ENCODE results near the gene NPEPL1. TPM values are rescaled to one million over a fixed set of nuclear protein-coding genes. Genes with fewer than 3 reads are reported as not detected.

Gene NPEPL1
- total and polyA plus RNA-seq, 2 of the 8 experiments (the other 6 are each of a cell fraction or from before 2014, with no cell fraction given): 12.4 to 26.8 TPM

GRCh38 chr20:58702161-58702510 lies 9.5 kb downstream of the NPEPL1 start (continued):
- TF ChIP-seq, protein P1, sequence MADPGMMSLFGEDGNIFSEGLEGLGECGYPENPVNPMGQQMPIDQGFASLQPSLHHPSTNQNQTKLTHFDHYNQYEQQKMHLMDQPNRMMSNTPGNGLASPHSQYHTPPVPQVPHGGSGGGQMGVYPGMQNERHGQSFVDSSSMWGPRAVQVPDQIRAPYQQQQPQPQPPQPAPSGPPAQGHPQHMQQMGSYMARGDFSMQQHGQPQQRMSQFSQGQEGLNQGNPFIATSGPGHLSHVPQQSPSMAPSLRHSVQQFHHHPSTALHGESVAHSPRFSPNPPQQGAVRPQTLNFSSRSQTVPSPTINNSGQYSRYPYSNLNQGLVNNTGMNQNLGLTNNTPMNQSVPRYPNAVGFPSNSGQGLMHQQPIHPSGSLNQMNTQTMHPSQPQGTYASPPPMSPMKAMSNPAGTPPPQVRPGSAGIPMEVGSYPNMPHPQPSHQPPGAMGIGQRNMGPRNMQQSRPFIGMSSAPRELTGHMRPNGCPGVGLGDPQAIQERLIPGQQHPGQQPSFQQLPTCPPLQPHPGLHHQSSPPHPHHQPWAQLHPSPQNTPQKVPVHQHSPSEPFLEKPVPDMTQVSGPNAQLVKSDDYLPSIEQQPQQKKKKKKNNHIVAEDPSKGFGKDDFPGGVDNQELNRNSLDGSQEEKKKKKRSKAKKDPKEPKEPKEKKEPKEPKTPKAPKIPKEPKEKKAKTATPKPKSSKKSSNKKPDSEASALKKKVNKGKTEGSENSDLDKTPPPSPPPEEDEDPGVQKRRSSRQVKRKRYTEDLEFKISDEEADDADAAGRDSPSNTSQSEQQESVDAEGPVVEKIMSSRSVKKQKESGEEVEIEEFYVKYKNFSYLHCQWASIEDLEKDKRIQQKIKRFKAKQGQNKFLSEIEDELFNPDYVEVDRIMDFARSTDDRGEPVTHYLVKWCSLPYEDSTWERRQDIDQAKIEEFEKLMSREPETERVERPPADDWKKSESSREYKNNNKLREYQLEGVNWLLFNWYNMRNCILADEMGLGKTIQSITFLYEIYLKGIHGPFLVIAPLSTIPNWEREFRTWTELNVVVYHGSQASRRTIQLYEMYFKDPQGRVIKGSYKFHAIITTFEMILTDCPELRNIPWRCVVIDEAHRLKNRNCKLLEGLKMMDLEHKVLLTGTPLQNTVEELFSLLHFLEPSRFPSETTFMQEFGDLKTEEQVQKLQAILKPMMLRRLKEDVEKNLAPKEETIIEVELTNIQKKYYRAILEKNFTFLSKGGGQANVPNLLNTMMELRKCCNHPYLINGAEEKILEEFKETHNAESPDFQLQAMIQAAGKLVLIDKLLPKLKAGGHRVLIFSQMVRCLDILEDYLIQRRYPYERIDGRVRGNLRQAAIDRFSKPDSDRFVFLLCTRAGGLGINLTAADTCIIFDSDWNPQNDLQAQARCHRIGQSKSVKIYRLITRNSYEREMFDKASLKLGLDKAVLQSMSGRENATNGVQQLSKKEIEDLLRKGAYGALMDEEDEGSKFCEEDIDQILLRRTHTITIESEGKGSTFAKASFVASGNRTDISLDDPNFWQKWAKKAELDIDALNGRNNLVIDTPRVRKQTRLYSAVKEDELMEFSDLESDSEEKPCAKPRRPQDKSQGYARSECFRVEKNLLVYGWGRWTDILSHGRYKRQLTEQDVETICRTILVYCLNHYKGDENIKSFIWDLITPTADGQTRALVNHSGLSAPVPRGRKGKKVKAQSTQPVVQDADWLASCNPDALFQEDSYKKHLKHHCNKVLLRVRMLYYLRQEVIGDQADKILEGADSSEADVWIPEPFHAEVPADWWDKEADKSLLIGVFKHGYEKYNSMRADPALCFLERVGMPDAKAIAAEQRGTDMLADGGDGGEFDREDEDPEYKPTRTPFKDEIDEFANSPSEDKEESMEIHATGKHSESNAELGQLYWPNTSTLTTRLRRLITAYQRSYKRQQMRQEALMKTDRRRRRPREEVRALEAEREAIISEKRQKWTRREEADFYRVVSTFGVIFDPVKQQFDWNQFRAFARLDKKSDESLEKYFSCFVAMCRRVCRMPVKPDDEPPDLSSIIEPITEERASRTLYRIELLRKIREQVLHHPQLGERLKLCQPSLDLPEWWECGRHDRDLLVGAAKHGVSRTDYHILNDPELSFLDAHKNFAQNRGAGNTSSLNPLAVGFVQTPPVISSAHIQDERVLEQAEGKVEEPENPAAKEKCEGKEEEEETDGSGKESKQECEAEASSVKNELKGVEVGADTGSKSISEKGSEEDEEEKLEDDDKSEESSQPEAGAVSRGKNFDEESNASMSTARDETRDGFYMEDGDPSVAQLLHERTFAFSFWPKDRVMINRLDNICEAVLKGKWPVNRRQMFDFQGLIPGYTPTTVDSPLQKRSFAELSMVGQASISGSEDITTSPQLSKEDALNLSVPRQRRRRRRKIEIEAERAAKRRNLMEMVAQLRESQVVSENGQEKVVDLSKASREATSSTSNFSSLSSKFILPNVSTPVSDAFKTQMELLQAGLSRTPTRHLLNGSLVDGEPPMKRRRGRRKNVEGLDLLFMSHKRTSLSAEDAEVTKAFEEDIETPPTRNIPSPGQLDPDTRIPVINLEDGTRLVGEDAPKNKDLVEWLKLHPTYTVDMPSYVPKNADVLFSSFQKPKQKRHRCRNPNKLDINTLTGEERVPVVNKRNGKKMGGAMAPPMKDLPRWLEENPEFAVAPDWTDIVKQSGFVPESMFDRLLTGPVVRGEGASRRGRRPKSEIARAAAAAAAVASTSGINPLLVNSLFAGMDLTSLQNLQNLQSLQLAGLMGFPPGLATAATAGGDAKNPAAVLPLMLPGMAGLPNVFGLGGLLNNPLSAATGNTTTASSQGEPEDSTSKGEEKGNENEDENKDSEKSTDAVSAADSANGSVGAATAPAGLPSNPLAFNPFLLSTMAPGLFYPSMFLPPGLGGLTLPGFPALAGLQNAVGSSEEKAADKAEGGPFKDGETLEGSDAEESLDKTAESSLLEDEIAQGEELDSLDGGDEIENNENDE (IDR thresholded peaks at IDR 0.05; ENCODE audit: insufficient replicate concordance, low read length): no peak
- TF ChIP-seq SIX5 (IDR thresholded peaks at IDR 0.05; ENCODE audit: low read depth, low read length) (no peak), SRF (IDR thresholded peaks at IDR 0.05; ENCODE audit: low read depth, low read length) (no peak), RNF2 (IDR thresholded peaks at IDR 0.05; ENCODE audit: borderline replicate concordance, low read depth, low read length, missing control alignments, poor library complexity, severe bottlenecking) (no peak), KDM1A (IDR thresholded peaks at IDR 0.05; ENCODE audit: borderline replicate concordance, low read length) (no peak), SP1 (IDR thresholded peaks at IDR 0.05; ENCODE audit: low read depth, low read length) (no peak), CBX8 (IDR thresholded peaks at IDR 0.05; ENCODE audit: borderline replicate concordance, low read depth, low read length) (no peak), RXRA (IDR thresholded peaks at IDR 0.05; ENCODE audit: insufficient read depth, low read depth, low read length) (no peak), POU5F1 (IDR thresholded peaks at IDR 0.05; ENCODE audit: low read depth, low read length) (no peak), POLR2A (IDR thresholded peaks at IDR 0.05; ENCODE audit: control extremely low read depth in 1 of 2, low read depth in 2 of 2, low read length in 2 of 2) (no peak), FOSL1 (IDR thresholded peaks at IDR 0.05; ENCODE audit: insufficient read depth, low read depth, low read length) (no peak)
- TF ChIP-seq, protein P2, sequence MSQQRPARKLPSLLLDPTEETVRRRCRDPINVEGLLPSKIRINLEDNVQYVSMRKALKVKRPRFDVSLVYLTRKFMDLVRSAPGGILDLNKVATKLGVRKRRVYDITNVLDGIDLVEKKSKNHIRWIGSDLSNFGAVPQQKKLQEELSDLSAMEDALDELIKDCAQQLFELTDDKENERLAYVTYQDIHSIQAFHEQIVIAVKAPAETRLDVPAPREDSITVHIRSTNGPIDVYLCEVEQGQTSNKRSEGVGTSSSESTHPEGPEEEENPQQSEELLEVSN (IDR thresholded peaks at IDR 0.05): no peak

All from H1 (cell line).